ENCODE data around the gene UGT3A1.
"Not testable (repeated sequence)": the region's sequence is repeated elsewhere in the genome, so short reads cannot be mapped to it uniquely, and the experiment has no call there.

Gene UGT3A1

GRCh38 chr5:35999547-35999946, 8.4 kb upstream of the UGT3A1 start:
- no peak overlapping the region for H3K4me3 ChIP-seq (ENCODE audit: low read length)
- DNase-seq (ENCODE audit: low read depth, low spot score), result no peak

- no peak overlapping the region for H3K4me3 ChIP-seq (ENCODE audit: low read length)
- DNase-seq (ENCODE audit: low read depth, low spot score), result no peak
Measured at GRCh38 chr5:35996076-35996475, 4.9 kb upstream of the UGT3A1 start.

DNA sequence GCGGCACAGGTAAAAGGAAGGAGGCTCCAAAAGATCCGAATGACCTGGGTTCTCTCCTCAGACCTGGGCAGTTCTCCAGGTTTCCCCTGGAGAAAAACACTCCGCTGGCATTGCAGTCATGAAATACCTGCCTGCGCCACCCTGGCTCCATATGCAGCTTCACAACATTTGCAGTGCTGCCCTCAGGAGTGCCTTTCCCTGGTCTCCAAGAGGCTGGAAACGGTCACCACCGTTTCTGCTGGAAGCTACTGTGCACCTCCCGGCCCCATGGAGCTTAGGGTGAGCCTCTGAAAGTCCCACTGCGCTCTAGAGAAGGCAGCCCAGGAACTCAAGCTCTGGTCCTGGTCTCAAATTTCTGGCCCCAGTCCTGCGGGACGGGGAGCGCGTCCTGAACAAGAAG, 670 bp downstream of the UGT3A1 start:
- no peak for DNase-seq (ENCODE audit: low read depth, low spot score)
- no peak overlapping the region for H3K4me3 ChIP-seq (ENCODE audit: low read length)

- no peak overlapping the region for H3K4me3 ChIP-seq (ENCODE audit: low read length)
- DNase-seq (ENCODE audit: low read depth, low spot score), result no peak
Measured at GRCh38 chr5:35988529-35988928, 2.7 kb downstream of the UGT3A1 start.

- DNase-seq (ENCODE audit: low read depth, low spot score), result no peak
- no peak overlapping the region for H3K4me3 ChIP-seq (ENCODE audit: low read length)
Measured at GRCh38 chr5:35987776-35988175, 3.4 kb downstream of the UGT3A1 start.

GRCh38 chr5:35979715-35980114, 11.5 kb downstream of the UGT3A1 start:
- no peak overlapping the region for H3K4me3 ChIP-seq (ENCODE audit: low read length)
- no peak for DNase-seq (ENCODE audit: low read depth, low spot score)

DNA sequence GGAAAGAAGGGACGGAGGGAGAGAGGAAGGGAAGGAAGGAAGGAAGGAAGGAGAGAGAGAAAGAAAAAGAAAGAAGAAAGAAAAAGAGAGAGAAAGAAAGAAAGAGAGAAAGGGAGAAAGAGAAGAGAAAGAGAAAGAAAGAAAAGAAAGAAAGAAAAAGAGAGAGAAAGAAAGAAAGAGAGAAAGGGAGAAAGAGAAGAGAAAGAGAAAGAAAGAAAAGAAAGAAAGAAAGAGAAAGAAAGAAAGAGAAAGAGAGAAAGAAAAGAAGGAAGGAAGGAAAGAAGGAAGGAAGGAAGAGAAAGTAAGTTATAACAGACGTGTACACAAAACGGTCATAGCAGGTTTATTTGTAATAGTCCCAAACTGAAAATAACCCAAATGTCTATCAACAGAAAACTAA, 14.3 kb downstream of the UGT3A1 start:
- not testable (repeated sequence) for H3K4me3 ChIP-seq (ENCODE audit: low read length); DNase-seq (ENCODE audit: low read depth, low spot score)

GRCh38 chr5:35974570-35974969, 16.6 kb downstream of the UGT3A1 start:
- H3K4me3 ChIP-seq (ENCODE audit: low read length), result no peak overlapping the region
- no peak for DNase-seq (ENCODE audit: low read depth, low spot score)

- H3K4me3 ChIP-seq (ENCODE audit: low read length), result no peak overlapping the region
- DNase-seq (ENCODE audit: low read depth, low spot score), result no peak
Measured at GRCh38 chr5:35971878-35972210, 19.3 kb downstream of the UGT3A1 start.

DNA sequence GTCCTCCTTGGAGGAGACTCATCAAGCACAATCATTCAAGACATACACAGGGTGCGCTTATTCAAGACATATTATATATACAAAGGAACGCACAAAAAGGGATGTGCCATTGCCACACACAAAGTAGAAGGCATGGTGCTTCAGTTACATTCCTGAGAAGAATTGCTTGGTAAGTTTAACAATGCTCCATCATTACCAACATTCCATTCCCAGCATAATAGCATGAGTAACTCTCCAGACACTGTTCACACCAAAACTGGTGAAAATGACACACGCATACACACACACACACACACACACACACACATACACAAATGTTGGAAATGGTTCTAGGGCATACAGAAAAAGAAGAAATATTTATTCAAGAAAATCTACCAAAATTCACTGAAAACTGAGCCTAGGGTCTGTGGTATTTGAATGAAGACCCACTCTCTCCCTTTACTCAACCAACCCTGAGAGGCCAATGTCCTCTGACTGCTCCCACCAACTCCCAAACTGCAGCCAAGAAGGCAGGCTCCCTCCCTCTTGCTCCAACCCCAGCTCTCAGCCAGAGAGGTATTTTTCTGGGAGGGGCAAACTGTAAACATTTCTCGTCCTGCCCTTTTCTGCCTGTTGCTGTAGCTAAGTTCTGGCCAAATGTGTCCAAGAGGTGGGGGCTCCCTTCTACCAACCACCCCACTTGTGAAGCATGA, 19.9 kb downstream of the UGT3A1 start:
- DNase-seq (ENCODE audit: low read depth, low spot score), result no peak

DNA sequence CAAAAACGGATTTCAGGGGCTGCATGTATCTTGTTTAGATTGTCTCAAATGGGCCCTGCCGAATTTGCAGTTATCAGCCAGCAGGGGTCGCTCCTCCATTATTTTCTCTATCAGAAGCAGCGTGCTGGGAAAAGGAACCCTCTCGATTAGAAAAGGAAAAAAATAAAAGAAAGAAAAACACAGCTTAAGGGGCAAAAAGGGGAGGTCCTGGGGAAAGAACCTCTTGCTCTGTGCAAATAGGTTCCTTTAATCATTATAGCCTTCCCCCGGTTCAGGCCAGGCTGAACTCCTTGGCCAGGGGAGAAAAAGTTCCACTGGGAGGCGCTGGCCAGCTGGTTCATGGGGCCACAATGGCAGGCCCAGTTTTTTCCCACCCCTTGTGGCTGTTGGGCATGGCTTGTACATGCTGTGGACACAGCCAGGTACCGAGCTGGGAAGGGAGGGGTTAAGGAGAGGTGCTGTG, 27.8 kb downstream of the UGT3A1 start:
- H3K4me3 ChIP-seq (ENCODE audit: low read length), result no peak overlapping the region
- DNase-seq (ENCODE audit: low read depth, low spot score), result no peak

More for the DNA sequence above, 19.9 kb downstream of the UGT3A1 start:
- no peak overlapping the region for H3K4me3 ChIP-seq (ENCODE audit: low read length)

GRCh38 chr5:35960328-35960727, 30.9 kb downstream of the UGT3A1 start:
- no peak overlapping the region for H3K4me3 ChIP-seq (ENCODE audit: low read length)

GRCh38 chr5:35956429-35956828, 34.8 kb downstream of the UGT3A1 start:
- DNase-seq (ENCODE audit: low read depth, low spot score), result no peak
- no peak overlapping the region for H3K4me3 ChIP-seq (ENCODE audit: low read length)

More at GRCh38 chr5:35960328-35960727, 30.9 kb downstream of the UGT3A1 start:
- DNase-seq (ENCODE audit: low read depth, low spot score), result peak; percentile 43

GRCh38 chr5:35954175-35954574, 37.0 kb downstream of the UGT3A1 start:
- peak; percentile 88 for DNase-seq (ENCODE audit: low read depth, low spot score)

GRCh38 chr5:35947085-35947484, 44.1 kb downstream of the UGT3A1 start:
- H3K4me3 ChIP-seq (ENCODE audit: low read length), result no peak overlapping the region
- no peak for DNase-seq (ENCODE audit: low read depth, low spot score)

More at GRCh38 chr5:35954175-35954574, 37.0 kb downstream of the UGT3A1 start:
- no peak overlapping the region for H3K4me3 ChIP-seq (ENCODE audit: low read length)

GRCh38 chr5:35939639-35940038, 51.6 kb downstream of the UGT3A1 start:
- DNase-seq (ENCODE audit: low read depth, low spot score), result no peak
- no peak overlapping the region for H3K4me3 ChIP-seq (ENCODE audit: low read length)

GRCh38 chr5:35938568-35939227, 52.5 kb downstream of the UGT3A1 start, which contains the start of gene CAPSL:
Gene CAPSL, minus strand, starts transcription at chr5:35938622. Its CDS starts 17,502 bp downstream, at chr5:35921120.
- peak; percentile 59 for DNase-seq (ENCODE audit: low read depth, low spot score)
- H3K4me3 ChIP-seq (ENCODE audit: low read length), result no peak within 1 kb of the TSS

DNA sequence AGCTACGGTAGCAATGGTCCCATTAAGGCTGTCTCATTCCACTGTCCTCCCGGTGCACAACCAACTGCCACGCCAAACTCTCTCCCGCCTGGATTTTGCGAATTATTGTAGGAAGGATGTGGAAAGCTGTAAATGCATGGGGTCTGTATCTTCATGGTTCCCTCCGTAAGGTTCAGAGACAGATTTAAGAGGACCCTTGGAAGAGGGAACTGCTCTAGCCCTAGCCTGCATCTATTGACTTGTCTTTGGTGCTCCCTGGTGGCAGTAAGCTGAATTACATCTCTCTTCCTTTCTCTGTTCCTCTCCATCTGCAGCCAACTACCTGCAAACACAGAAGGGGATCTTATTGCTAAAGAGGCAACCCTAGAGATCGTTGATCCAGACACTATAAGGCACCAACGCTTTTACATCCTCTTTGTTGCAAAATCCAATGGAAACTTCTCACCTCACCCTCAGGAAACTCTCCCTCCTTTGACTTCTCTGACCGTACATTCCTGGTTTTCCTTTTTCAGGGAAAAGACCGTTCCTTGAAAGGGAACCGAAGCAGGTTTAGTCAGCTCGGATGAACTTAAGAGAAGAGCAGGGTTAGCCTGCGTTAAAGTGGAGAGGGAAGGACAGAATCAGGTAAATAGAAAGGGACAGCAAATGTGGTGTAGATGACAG, 64.7 kb downstream of the UGT3A1 start:
- no peak overlapping the region for H3K4me3 ChIP-seq (ENCODE audit: low read length)
- peak; percentile 78 for DNase-seq (ENCODE audit: low read depth, low spot score)

GRCh38 chr5:35924950-35925722, 66.1 kb downstream of the UGT3A1 start:
- peak; percentile 92 for DNase-seq (ENCODE audit: low read depth, low spot score)
- H3K4me3 ChIP-seq (ENCODE audit: low read length), result peak overlapping the region; percentile 5; the same call in 1 of the 2 replicates

Data from Jurkat, Clone E6-1 (cell line).